ELR (cell line): ENCODE data around the gene PPP2R2B.

Experiments
- DNase-seq: peaks from one replicate; pipeline ENCODE4 v3.0.0-alpha.2; 2015; ENCODE audit warnings: low read depth

The PPP2R2B gene

GRCh38 chr5:146888351-146888978, 9.9 kb upstream of the PPP2R2B start:
- DNase-seq = no peak

- DNase-seq = no peak
These were observed 5.6 kb upstream of the PPP2R2B start for GRCh38 chr5:146884066-146884626.

- no peak for DNase-seq
These were observed 5.0 kb upstream of the PPP2R2B start for GRCh38 chr5:146883511-146883910.

GRCh38 chr5:146880966-146881365, 2.4 kb upstream of the PPP2R2B start:
- DNase-seq = no peak

DNA sequence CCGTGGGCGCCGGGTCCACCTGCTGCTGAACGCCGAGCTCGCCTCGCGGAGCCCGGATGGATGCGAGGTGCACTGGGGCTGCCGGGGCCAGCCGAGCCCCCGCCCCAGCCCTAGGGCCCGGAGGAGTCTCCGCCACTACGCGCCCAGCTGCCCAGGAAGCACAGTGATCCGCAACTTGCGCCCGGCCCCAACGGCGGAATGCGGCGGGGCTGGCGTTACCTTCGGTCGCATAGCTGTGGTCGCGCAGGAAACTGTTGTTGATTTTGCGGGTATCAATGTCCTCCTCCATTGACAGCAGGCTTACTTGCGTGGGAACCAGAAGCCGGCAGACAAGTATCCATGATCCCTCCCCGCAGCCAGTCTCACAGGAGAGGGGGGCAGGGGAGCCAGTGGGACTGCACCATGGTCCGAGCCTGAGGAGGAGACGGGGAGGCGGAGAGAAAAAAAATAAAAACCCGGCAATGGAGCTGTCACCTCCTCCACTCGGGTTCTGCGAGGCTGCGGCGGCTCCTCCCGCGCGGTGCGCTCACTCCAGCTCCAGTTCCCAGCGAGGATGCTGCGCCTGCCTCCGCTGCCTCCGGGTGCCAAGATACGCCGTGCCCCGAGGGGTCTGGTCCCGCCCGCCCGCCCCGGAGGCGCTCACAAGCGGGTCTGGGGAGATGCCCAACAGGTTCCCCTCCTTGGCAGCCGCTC, 628 bp downstream of the PPP2R2B start:
- DNase-seq = no peak

GRCh38 chr5:146877178-146877681, 1.3 kb downstream of the PPP2R2B start:
- DNase-seq = no peak

GRCh38 chr5:146873186-146873917, 5.2 kb downstream of the PPP2R2B start:
- no peak for DNase-seq

GRCh38 chr5:146872188-146872587, 6.4 kb downstream of the PPP2R2B start:
- DNase-seq = no peak

DNA sequence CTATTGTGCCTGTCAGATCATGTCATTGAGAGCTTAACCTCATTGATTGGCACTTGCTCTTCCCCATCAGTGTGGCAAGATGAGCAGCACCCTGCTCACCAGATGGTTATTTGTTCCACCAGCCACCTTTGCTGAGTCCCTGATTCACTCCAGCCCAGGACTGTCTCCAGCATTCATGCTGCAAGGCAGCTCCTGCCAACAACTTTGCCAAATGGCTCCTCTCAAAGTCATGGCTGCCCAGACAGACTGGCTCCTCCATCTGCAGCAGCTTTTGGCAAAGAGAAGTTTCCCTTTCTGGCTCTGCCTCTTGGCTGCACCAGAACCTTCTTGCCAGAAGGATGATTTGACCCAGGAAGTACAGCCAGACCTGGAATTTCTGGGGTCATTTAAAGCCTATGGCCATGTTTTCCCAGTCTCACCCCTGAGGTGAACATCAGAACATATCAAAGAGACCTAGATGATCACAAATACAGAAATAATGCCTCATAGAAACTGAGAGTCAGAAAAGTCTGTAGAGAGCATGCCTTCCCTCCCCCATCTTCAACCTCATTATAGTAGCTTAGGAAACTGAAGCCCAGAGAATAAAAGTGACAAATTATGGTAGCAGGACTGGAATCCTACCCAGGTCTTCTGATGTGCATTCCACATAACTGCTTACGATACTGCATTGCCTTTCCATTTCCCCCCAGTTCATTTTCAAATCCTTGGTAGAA, 10.4 kb downstream of the PPP2R2B start:
- DNase-seq = no peak

DNA sequence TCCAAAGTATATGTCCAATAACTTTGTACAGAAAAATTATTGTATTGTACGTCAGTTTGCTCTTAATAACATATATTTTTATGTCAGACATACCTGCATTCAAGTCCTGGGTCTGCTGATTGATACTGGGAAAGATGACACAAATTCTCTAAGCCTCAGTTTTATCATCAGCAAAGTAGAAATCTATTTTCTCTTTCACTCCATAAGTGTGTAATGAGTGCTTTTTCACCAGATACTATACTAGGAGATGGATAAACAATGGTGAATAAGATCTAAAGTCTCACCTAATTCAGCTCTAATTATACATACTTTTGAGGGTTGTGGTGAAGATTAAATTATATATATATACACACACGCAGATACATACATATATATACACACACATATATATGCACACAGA, 12.3 kb downstream of the PPP2R2B start:
- no peak for DNase-seq

DNA sequence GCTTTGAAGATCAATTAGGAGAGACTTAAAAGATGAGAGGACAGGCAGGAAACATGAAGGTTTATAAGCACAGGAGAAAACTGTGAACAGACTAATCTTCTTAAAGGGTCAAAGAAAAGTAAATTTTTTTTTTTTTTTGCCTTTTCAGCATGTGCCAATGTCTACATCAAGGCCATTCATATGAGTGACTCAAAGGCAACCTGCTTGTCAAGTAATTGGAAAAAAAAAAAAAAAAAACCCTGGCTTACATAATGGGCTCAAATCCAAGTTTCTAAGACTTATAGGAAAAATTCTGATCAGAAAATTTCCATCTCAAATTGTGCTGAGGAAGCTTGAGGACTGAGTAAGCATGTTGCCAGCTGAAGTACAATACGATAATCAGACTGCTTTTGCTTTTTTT, 15.9 kb downstream of the PPP2R2B start:
- no peak for DNase-seq

DNA sequence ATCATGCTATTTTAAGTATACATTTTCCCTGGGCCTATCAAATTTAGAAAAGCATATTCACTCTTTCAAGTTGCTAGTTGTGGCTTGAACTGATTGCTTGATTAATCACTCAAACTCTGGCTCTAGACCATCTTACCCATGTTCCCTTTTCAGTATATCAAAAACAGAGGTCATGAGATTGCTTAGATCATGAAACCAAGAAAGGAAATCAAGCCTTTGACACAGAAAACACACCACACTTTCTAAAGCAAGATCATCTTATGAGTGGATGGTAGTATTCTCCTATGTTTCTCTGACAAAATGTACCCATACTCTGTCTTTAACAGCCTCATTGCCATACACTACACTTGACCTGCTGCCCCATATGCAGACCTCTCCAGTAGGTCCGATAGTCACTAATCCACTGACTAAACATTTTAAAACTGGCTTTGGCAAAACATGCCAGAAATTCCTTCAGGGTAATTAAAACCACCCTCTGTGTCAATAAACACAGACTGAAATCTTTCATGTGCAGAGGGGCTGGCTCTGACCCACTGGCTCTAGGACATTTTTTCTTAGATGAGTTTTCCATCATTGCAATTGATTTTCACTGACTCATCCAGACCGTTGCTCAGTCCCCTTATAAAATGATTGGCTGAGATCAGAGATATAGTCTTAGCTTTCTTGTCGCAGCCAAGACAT, 18.2 kb downstream of the PPP2R2B start:
- no peak for DNase-seq

- no peak for DNase-seq
These were observed 26.5 kb downstream of the PPP2R2B start for GRCh38 chr5:146852089-146852488.

DNA sequence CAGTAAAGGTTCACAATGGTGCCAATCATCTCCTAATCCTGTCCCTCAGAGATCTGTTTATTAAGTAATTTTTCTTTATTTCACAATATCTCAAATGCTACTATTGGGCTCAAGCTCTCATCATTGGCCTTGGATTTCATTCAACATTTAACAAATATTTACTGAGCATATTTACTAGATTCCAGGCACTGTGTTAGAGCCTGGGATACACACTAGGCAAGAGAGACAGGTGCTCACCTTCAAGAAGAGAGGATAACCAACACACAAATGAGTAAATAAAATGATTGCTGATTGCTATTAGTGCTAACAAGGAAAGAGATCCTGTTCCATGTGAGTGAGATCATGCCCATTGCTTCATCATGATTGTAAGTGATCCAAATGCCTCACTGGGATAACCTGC, 27.4 kb downstream of the PPP2R2B start:
- no peak for DNase-seq

DNA sequence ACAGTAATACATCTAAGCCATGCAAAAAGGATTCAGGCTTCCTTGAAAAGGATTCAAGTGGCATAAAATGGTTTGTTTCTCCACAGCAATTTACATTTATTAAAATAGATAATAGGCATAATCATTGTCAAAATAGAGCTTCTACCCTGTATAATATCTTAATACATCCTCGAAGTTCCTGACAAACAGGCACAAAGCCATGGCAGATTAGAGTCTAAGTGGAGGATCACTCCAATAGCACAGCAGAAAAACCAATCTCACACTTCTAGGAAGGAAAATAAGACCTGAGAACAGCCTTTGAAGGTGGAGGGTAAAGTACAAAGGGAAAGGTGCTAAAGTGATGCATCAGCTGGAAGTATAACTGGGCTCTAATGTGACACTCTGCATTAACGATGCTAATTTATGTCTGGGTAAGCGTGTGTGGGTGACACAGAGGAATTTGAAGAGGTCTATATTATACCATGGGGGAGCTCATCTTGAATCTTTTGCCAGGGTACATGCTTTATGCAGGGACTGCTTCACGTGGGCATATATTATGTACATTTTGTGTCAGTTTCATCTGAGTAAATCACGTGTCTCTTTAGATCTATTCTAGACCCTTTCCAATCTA, 28.8 kb downstream of the PPP2R2B start:
- no peak for DNase-seq

GRCh38 chr5:146848133-146848532, 30.4 kb downstream of the PPP2R2B start:
- no peak for DNase-seq

GRCh38 chr5:146840016-146840415, 38.5 kb downstream of the PPP2R2B start:
- no peak for DNase-seq

- no peak for DNase-seq
These were observed 42.2 kb downstream of the PPP2R2B start for GRCh38 chr5:146836226-146836842.

GRCh38 chr5:146832985-146833732, 45.4 kb downstream of the PPP2R2B start:
- DNase-seq = no peak

- DNase-seq = no peak
These were observed 50.2 kb downstream of the PPP2R2B start for GRCh38 chr5:146828385-146828784.
